ENCODE results near the gene INPP5A.

The INPP5A gene

DNA sequence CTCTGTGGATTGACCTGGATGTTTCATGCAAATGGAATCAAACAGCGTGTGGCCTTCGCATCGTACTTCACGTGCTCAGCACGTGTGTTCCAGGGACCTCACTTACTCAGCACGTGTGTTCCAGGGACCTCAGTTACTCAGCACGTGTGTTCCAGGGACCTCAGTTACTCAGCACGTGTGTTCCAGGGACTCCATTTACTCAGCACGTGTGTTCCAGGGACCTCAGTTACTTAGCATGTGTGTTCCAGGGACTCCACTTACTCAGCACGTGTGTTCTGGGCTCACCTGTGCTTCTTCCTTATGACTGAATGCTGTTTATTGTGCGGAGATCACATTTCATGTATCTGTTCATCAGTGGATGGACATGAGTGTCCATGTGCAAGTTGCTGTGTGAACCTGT is 22.0 kb downstream of the INPP5A start:
- peak overlapping the region; percentile 89 for H3K27ac ChIP-seq (ENCODE audit: low read depth, low read length)
- no peaks in the 10 kb centered on the region for H3K36me3 ChIP-seq (ENCODE audit: control insufficient read depth, low read length)
- no peaks in the 10 kb centered on the region for H3K9me3 ChIP-seq (ENCODE audit: control insufficient read depth, insufficient read depth, low read length)
- H3K4me2 ChIP-seq (ENCODE audit: low read length): peak overlapping the region; percentile 70
- peaks cover 12% of the 10 kb centered on the region for H3F3A ChIP-seq (ENCODE audit: control insufficient read depth, insufficient read depth)
- H3K4me1 ChIP-seq (ENCODE audit: control insufficient read depth, low read length): peaks cover 61% of the 10 kb centered on the region
- no peaks in the 10 kb centered on the region for H4K20me1 ChIP-seq (ENCODE audit: control insufficient read depth, insufficient read depth, low read depth, low read length)
- H3K4me3 ChIP-seq (ENCODE audit: low read length): peak overlapping the region; percentile 51
- H3K9me2 ChIP-seq (replicated peaks; ENCODE audit: control insufficient read depth, low read length): no peaks in the 10 kb centered on the region
- H3K79me2 ChIP-seq (ENCODE audit: control insufficient read depth, low read length): peaks cover 72% of the 10 kb centered on the region
- no peaks in the 10 kb centered on the region for H3K27me3 ChIP-seq (ENCODE audit: control insufficient read depth, low read length)
- TF ChIP-seq, protein P1, sequence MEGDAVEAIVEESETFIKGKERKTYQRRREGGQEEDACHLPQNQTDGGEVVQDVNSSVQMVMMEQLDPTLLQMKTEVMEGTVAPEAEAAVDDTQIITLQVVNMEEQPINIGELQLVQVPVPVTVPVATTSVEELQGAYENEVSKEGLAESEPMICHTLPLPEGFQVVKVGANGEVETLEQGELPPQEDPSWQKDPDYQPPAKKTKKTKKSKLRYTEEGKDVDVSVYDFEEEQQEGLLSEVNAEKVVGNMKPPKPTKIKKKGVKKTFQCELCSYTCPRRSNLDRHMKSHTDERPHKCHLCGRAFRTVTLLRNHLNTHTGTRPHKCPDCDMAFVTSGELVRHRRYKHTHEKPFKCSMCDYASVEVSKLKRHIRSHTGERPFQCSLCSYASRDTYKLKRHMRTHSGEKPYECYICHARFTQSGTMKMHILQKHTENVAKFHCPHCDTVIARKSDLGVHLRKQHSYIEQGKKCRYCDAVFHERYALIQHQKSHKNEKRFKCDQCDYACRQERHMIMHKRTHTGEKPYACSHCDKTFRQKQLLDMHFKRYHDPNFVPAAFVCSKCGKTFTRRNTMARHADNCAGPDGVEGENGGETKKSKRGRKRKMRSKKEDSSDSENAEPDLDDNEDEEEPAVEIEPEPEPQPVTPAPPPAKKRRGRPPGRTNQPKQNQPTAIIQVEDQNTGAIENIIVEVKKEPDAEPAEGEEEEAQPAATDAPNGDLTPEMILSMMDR (IDR thresholded peaks at IDR 0.05; ENCODE audit: low read depth, low read length, poor library complexity, severe bottlenecking): no peak
- TF ChIP-seq EZH2phosphoT487 (IDR thresholded peaks at IDR 0.05; ENCODE audit: borderline replicate concordance, low read length): no peak

DNA sequence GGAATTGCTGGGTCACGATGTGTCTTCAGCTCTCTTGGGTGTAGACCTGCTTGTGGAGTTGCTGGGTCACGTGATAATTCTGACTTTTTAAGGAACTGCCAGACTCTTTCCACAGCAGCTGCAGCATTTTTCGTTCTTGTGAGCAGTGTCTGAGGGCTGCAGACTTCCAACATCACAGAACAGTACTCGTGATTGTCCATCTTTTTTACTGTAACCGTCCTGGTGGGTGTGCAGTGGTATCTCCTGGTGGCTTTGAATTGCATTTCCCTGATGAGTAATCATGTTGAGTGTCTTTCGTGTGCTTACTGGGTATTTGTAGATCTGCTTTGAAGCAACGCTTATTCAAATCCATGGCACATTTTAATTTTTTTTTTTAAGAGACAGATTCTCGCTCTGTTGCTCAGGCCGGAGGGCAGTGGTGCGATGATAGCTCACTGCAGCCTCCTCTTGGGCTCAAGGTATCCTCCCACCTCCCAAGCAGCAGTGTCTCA is 22.7 kb downstream of the INPP5A start:
- Histone ChIP-seq H3K36me3 (ENCODE audit: control insufficient read depth, low read length) (no peaks in the 10 kb centered on the region), H3F3A (ENCODE audit: control insufficient read depth, insufficient read depth) (peaks cover 12% of the 10 kb centered on the region), H3K4me2 (ENCODE audit: low read length) (peak overlapping the region; percentile 70), H4K20me1 (ENCODE audit: control insufficient read depth, insufficient read depth, low read depth, low read length) (no peaks in the 10 kb centered on the region), H3K27me3 (ENCODE audit: control insufficient read depth, low read length) (no peaks in the 10 kb centered on the region), H3K9me2 (replicated peaks; ENCODE audit: control insufficient read depth, low read length) (no peaks in the 10 kb centered on the region), H3K4me1 (ENCODE audit: control insufficient read depth, low read length) (peaks cover 53% of the 10 kb centered on the region), H3K27ac (ENCODE audit: low read depth, low read length) (peak overlapping the region; percentile 89), H3K79me2 (ENCODE audit: control insufficient read depth, low read length) (peaks cover 66% of the 10 kb centered on the region), H3K4me3 (ENCODE audit: low read length) (peak overlapping the region; percentile 51), H3K9me3 (ENCODE audit: control insufficient read depth, insufficient read depth, low read length) (no peaks in the 10 kb centered on the region)
- no peak for TF ChIP-seq EZH2phosphoT487 (IDR thresholded peaks at IDR 0.05; ENCODE audit: borderline replicate concordance, low read length)

DNA sequence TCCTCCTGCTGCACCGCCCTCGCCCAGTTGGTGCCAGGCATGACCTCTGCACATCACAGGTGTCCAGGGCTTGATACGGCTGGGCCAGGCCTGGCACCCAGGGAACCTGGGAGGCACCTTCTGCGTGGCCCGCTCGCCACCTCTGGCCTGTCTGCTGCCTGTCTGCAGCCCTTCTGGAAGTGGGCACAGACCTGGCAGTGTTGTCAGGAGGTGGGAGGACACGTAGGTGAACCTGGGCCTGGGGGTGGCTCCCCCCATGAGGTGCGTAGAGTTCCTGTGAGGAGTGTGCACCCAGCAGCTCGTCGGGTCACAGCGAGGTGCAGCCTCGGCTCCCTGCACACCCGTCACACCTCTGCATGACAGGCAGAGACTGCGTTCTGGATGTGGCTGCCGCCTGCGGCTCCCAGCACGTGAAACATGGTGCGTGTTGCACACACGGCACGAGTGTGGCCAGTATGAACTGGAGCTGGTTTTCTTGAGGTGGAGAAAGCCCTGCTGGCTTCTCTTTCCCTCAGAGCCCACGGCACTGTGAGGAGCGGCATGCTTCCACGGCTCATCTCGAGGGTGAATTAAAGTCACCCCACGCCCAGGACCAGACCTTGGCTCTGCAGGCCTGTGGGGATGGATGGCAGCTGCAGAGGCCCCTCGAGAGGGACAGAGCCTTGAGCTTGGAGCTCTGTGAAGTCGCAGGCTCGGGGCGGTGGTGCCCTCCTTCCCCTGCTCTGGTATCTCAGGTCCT is 24.8 kb downstream of the INPP5A start:
- Histone ChIP-seq H3K9me3 (ENCODE audit: control insufficient read depth, insufficient read depth, low read length) (no peaks in the 10 kb centered on the region), H3K4me3 (ENCODE audit: low read length) (no peak overlapping the region), H3F3A (ENCODE audit: control insufficient read depth, insufficient read depth) (peaks cover 10% of the 10 kb centered on the region), H3K27ac (ENCODE audit: low read depth, low read length) (no peak overlapping the region), H3K4me1 (ENCODE audit: control insufficient read depth, low read length) (peaks cover 34% of the 10 kb centered on the region), H3K36me3 (ENCODE audit: control insufficient read depth, low read length) (no peaks in the 10 kb centered on the region), H3K27me3 (ENCODE audit: control insufficient read depth, low read length) (no peaks in the 10 kb centered on the region), H3K9me2 (replicated peaks; ENCODE audit: control insufficient read depth, low read length) (no peaks in the 10 kb centered on the region), H4K20me1 (ENCODE audit: control insufficient read depth, insufficient read depth, low read depth, low read length) (no peaks in the 10 kb centered on the region), H3K79me2 (ENCODE audit: control insufficient read depth, low read length) (peaks cover 46% of the 10 kb centered on the region), H3K4me2 (ENCODE audit: low read length) (no peak overlapping the region)
- TF ChIP-seq EZH2phosphoT487 (IDR thresholded peaks at IDR 0.05; ENCODE audit: borderline replicate concordance, low read length): no peak
- TF ChIP-seq, protein P1 (IDR thresholded peaks at IDR 0.05; ENCODE audit: low read depth, low read length, poor library complexity, severe bottlenecking): no peak

DNA sequence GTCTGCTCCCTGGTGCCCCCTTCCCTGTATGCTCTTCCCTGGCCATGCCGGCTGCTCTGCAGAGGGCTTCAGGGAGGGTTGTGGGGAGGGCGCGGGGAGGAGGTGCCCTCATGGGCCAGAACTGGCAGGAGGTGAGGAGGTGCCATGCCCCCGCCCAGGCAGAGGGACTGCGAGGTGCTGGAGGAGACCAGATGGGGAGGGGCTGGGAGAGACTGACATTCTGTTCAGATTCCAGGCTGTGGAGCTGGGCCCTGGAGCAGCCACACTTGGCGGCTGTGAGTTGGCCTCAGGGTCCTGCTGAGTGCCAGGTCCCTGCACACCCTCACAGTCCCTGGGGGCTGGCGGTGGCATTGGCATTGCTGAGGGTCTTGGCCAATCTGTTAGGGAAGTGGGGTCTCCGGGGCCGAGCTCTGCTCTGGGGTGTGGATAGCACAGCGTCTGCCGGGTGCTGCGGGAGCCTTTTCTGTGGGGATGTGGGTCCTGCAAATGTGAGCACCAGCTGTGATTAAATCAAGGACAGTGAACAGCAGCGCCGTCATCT is 25.4 kb downstream of the INPP5A start:
- H3K9me3 ChIP-seq (ENCODE audit: control insufficient read depth, insufficient read depth, low read length): no peaks in the 10 kb centered on the region
- H3K4me3 ChIP-seq (ENCODE audit: low read length): no peak overlapping the region
- TF ChIP-seq EZH2phosphoT487 (IDR thresholded peaks at IDR 0.05; ENCODE audit: borderline replicate concordance, low read length): no peak
- TF ChIP-seq, protein P1 (IDR thresholded peaks at IDR 0.05; ENCODE audit: low read depth, low read length, poor library complexity, severe bottlenecking): no peak
- H3K4me1 ChIP-seq (ENCODE audit: control insufficient read depth, low read length): peaks cover 34% of the 10 kb centered on the region
- no peaks in the 10 kb centered on the region for H3K9me2 ChIP-seq (replicated peaks; ENCODE audit: control insufficient read depth, low read length)
- no peaks in the 10 kb centered on the region for H4K20me1 ChIP-seq (ENCODE audit: control insufficient read depth, insufficient read depth, low read depth, low read length)
- no peak overlapping the region for H3K4me2 ChIP-seq (ENCODE audit: low read length)
- H3F3A ChIP-seq (ENCODE audit: control insufficient read depth, insufficient read depth): peaks cover 10% of the 10 kb centered on the region
- no peaks in the 10 kb centered on the region for H3K27me3 ChIP-seq (ENCODE audit: control insufficient read depth, low read length)
- peaks cover 39% of the 10 kb centered on the region for H3K79me2 ChIP-seq (ENCODE audit: control insufficient read depth, low read length)
- H3K36me3 ChIP-seq (ENCODE audit: control insufficient read depth, low read length): no peaks in the 10 kb centered on the region
- no peak overlapping the region for H3K27ac ChIP-seq (ENCODE audit: low read depth, low read length)

All from DOHH2 (cell line).